Measurements from ENCODE around the gene SHB. TPM values are rescaled to one million over a fixed set of nuclear protein-coding genes. Genes with fewer than 3 reads are reported as not detected.

SHB gene
- total RNA-seq, 1 experiment from 2014 or later = 28.7 TPM

DNA sequence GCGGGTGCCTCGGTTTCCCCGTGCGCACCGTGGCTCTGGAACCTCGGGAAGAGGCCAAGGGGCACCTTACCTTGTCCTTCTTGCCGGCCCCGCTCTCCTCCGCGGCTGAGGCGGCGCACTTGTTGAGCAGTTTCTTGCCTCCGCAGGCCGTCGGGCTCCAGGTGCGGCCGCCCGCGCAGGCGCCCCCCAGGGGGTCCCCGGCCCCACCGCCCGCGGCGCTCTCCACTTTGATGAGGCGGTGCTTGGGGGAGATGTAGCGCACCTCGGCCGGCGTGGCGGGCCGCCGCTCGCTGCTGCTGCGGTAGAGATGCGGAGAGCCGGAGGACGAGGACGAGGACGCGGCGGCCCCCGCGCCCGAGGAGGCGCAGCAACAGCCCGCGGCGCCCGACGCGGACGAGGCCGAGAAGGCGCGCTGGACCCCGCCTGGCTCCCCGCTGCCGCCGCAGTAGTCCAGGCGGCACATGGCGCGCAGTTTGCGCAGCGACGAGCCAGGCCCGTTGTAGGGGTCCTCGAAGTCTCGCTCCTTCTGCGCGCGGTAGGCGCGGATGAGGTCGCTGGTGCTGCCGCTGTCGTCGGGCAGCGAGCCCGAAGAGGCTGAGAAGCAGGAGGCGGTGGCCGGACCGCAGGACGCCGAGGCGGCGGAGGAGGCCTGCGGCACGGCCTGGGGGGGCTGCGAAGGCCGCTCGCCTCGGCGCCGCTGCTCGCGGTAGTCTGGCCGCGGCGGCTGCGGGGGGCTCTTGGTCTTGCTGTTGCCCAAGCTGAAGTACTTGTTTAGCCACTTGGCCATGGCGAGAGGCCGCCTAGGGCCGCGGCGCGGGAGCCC lies 957 bp downstream of the SHB start (continued):
- TF ChIP-seq, protein P1, sequence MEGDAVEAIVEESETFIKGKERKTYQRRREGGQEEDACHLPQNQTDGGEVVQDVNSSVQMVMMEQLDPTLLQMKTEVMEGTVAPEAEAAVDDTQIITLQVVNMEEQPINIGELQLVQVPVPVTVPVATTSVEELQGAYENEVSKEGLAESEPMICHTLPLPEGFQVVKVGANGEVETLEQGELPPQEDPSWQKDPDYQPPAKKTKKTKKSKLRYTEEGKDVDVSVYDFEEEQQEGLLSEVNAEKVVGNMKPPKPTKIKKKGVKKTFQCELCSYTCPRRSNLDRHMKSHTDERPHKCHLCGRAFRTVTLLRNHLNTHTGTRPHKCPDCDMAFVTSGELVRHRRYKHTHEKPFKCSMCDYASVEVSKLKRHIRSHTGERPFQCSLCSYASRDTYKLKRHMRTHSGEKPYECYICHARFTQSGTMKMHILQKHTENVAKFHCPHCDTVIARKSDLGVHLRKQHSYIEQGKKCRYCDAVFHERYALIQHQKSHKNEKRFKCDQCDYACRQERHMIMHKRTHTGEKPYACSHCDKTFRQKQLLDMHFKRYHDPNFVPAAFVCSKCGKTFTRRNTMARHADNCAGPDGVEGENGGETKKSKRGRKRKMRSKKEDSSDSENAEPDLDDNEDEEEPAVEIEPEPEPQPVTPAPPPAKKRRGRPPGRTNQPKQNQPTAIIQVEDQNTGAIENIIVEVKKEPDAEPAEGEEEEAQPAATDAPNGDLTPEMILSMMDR (IDR thresholded peaks at IDR 0.05 in 2 of 3, conservative IDR thresholded peaks at IDR 0.05 in 1 of 3; ENCODE audit: borderline replicate concordance in 1 of 3, insufficient read depth in 1 of 3, low read depth in 2 of 3, low read length in 2 of 3) = no peak
- TF ChIP-seq SP1 (IDR thresholded peaks at IDR 0.05; ENCODE audit: low read depth) (no peak), POLR2AphosphoS5 (IDR thresholded peaks at IDR 0.05; ENCODE audit: low read depth, low read length) (no peak), ZFX (IDR thresholded peaks at IDR 0.05) (peak; percentile 64; the same call in 1 of the 2 replicates), CEBPB (IDR thresholded peaks at IDR 0.05; ENCODE audit: low read depth) (no peak)

DNA sequence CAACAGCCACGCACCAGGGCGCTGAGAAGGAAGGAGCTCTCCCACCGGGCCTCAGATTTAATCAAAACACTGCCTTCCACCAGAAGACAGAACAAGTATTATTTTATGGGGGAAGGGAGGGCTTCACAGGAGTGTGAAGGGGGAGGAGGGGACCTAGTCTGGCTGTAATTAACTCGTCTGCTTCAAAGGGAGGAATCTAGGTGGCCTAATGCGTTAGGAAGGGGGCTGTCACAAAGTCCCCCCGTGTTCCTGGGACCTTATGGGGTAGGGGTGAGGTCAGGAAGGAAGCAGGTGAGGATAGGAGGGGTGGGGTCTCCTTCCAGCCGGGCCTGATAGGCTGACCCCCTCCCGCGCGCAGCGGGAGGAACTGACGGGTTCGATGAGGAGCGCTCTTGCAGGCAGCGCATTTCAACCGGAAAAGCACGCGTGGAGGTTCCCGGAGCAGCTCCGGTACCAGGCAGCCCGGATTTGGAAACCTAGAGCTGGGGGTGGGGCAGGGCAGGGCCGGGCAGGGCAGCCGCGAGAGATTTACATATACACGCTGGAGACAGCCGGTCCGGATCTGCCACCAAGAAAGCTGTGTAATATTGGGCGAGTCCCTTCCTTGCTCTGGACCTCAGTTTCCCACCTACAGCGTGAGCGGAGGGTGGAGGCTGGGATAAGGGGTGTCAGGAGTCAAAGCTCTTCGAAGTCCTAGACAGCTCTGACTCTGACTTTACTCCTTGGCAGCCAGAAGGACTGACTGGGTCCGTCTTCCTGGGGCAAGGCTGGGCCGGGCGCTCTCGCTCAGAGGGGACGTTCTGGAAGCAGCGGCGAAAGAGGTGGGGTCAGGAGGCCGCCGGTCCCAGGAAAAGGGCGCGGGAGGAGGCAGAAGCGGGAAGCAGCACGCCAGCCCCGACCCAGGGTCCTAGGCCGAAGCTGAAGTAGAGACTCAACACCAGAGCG lies 1.8 kb downstream of the SHB start:
- peaks cover 55 to 71% of the 10 kb centered on the region in 2 experiments for H3K4me1 ChIP-seq (ENCODE audit: control insufficient read depth in 1 of 2, insufficient read depth in 2 of 2, low read length in 2 of 2)
- peak overlapping the region; percentile 98; the same call in 1 of the 2 replicates for H3K27ac ChIP-seq (ENCODE audit: low read depth, low read length)
- H4K20me1 ChIP-seq (ENCODE audit: insufficient read depth) = peaks cover 14% of the 10 kb centered on the region; the same call in 1 of the 2 replicates
- ATAC-seq (no peak), DNase-seq (ENCODE audit: low read depth, low spot score) (no peak)
- ChIA-PET POLR2A (interaction anchor here (1.1 kb wide), 1 partner anchor 13 kb away, joined by 3 read pairs; no protein-coding TSS in a partner anchor), RAD21 (ENCODE audit: low non-redundant PET in 1 of 2, low total read pairs in 2 of 2, uncharacterized antibody in 2 of 2, unreplicated experiment in 2 of 2) (no interaction called here), CTCF (no interaction called here)
- H3K36me3 ChIP-seq (ENCODE audit: control insufficient read depth in 1 of 2, insufficient read depth in 2 of 2, low read length in 2 of 2) = peaks cover 0 to 5% of the 10 kb centered on the region in 2 experiments; a peak in 1 of 4 replicates
- H3K4me3 ChIP-seq (replicated peaks in 1 of 2; ENCODE audit: low read depth in 1 of 2, low read length in 2 of 2) = peak overlapping the region; percentile 66 to 84
- H3K4me2 ChIP-seq (ENCODE audit: low read length) = peak overlapping the region; percentile 96
- no peaks in the 10 kb centered on the region for H3K9me2 ChIP-seq (ENCODE audit: insufficient read depth)
- peak overlapping the region; percentile 93 for H3K9ac ChIP-seq (ENCODE audit: low read length)
- TSS peak; percentile 33 for BruUV-seq (replicated peaks)
- TF ChIP-seq RAD21 (IDR thresholded peaks at IDR 0.05; ENCODE audit: low read depth) (0 out of 2 replicates have a peak, but pooled peaks have one; percentile 1), CBX3 (IDR thresholded peaks at IDR 0.05; ENCODE audit: low read depth) (no peak), MAX (IDR thresholded peaks at IDR 0.05) (no peak)
- intact Hi-C loops (cut with micrococcal nuclease) = loop anchor here (5.0 to 10.0 kb wide), 2 partner anchors 52 to 115 kb away; no protein-coding TSS in a partner anchor
- peaks cover 62% of the 10 kb centered on the region for H3K79me2 ChIP-seq (ENCODE audit: insufficient read depth, low read length)
- no peaks in the 10 kb centered on the region for H3K27me3 ChIP-seq (ENCODE audit: insufficient read depth, low read length)
- H2AFZ ChIP-seq (ENCODE audit: low read depth, low read length, poor library complexity, severe bottlenecking) = no peak overlapping the region
- no peaks in the 10 kb centered on the region for H3K9me3 ChIP-seq (ENCODE audit: control insufficient read depth in 1 of 2, insufficient read depth in 1 of 2, low read depth in 1 of 2, low read length in 2 of 2)
